DOHH2 (cell line): ENCODE results near the gene FARS2.

Source experiments
- H3F3A ChIP-seq: fragments of 200-600 bp; sonication (generic), shearing (Covaris generic); 2 replicates; pipeline ENCODE4 v1.6.0; 2016; ENCODE audit warnings: antibody characterized with exemption, mild to moderate bottlenecking; ENCODE audit not compliant: control insufficient read depth, insufficient read depth
- H3K27ac ChIP-seq: fragments of 200-600 bp; sonication (generic); 2 replicates; pipeline ENCODE4 v1.5.1; 2014; ENCODE audit warnings: low read depth, mild to moderate bottlenecking, low read length, moderate library complexity
- H3K27me3 ChIP-seq: fragments of 200-600 bp; sonication (generic); 2 replicates; pipeline ENCODE4 v1.6.1; 2014; ENCODE audit warnings: mild to moderate bottlenecking, low read length, mixed read lengths; ENCODE audit not compliant: control insufficient read depth
- H3K36me3 ChIP-seq: fragments of 200-600 bp; sonication (generic); 2 replicates; pipeline ENCODE4 v1.6.1; 2014; ENCODE audit warnings: mild to moderate bottlenecking, low read length, moderate library complexity, mixed read lengths; ENCODE audit not compliant: control insufficient read depth
- H3K4me1 ChIP-seq: fragments of 200-600 bp; sonication (generic); 2 replicates; pipeline ENCODE4 v1.6.1; 2014; ENCODE audit warnings: mild to moderate bottlenecking, low read length, mixed read lengths; ENCODE audit not compliant: control insufficient read depth
- H3K4me2 ChIP-seq: fragments of 200-600 bp; sonication (generic); 2 replicates; pipeline ENCODE4 v1.6.0; 2014; ENCODE audit warnings: mild to moderate bottlenecking, low read length, moderate library complexity
- H3K4me3 ChIP-seq: fragments of 200-600 bp; sonication (generic); 2 replicates; pipeline ENCODE4 v1.5.1; 2014; ENCODE audit warnings: mild to moderate bottlenecking, low read length, mixed read lengths
- H3K79me2 ChIP-seq: fragments of 200-600 bp; sonication (generic); 2 replicates; pipeline ENCODE4 v1.6.1; 2014; ENCODE audit warnings: mild to moderate bottlenecking, low read length, mixed read lengths; ENCODE audit not compliant: control insufficient read depth
- H3K9me2 ChIP-seq: fragments of 200-600 bp; sonication (generic); replicated peaks from 2 replicates; pipeline ENCODE4 v1.6.1; 2014; ENCODE audit warnings: mild to moderate bottlenecking, low read length, mixed read lengths; ENCODE audit not compliant: control insufficient read depth
- H3K9me3 ChIP-seq: fragments of 200-600 bp; sonication (generic); 2 replicates; pipeline ENCODE4 v1.6.1; 2014; ENCODE audit warnings: antibody characterized with exemption, low read length, mixed read lengths; ENCODE audit not compliant: control insufficient read depth, insufficient read depth
- H4K20me1 ChIP-seq: fragments of 200-600 bp; sonication (generic); 2 replicates; pipeline ENCODE4 v1.6.0; 2014; ENCODE audit warnings: low read depth, mild to moderate bottlenecking, antibody characterized with exemption, low read length, moderate library complexity; ENCODE audit not compliant: control insufficient read depth, insufficient read depth
- CTCF ChIP-seq: fragments of 200-600 bp; sonication (generic); IDR thresholded peaks from one replicate; pipeline ENCODE4 v1.5.1; 2014; ENCODE audit warnings: antibody characterized with exemption, mild to moderate bottlenecking, low read depth, low read length; ENCODE audit not compliant: poor library complexity, severe bottlenecking
- EZH2phosphoT487 ChIP-seq: fragments of 200-600 bp; sonication (generic); IDR thresholded peaks from 2 replicates; pipeline ENCODE4 v1.6.1; 2017; ENCODE audit warnings: borderline replicate concordance, mild to moderate bottlenecking, antibody characterized with exemption, low read length, moderate library complexity, mixed read lengths

The FARS2 gene

DNA sequence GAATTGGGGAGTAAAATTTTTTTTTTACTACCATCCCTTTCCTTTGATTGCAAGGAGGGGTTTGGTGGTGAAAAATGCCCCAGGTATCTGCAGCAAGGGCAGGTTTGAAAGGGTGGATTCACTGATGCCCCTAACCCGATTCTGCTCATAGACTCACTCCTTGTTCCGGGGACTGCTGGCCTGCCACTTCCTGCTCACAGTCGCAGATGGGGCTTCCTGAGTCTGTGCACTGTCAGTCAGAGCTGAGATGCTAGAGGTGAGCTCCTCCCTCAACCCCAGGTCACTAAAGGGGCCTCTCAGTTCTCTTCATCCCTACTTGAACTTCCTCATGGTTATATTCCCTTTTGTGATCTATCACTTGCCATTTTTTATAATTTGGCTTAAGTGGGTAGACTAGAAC lies 357.9 kb downstream of the FARS2 start:
- Histone ChIP-seq H3K79me2 (no peaks in the 10 kb centered on the region), H3K4me2 (peak overlapping the region; percentile 37), H3K27me3 (no peaks in the 10 kb centered on the region), H3K9me2 (no peaks in the 10 kb centered on the region), H3K36me3 (no peaks in the 10 kb centered on the region), H3K27ac (0 out of 2 replicates have a peak overlapping the region, but pooled peaks have one; percentile 1), H3K4me1 (peaks cover 41% of the 10 kb centered on the region), H3K4me3 (peak overlapping the region; percentile 15), H4K20me1 (no peaks in the 10 kb centered on the region), H3K9me3 (no peaks in the 10 kb centered on the region), H3F3A (no peaks in the 10 kb centered on the region)
- TF ChIP-seq CTCF (no peak), EZH2phosphoT487 (no peak)

GRCh38 chr6:5622276-5623005 lies 361.1 kb downstream of the FARS2 start:
- no peaks in the 10 kb centered on the region for H3K36me3 ChIP-seq
- H3K4me3 ChIP-seq: no peak overlapping the region
- no peak overlapping the region for H3K27ac ChIP-seq
- peaks cover 27% of the 10 kb centered on the region for H3K4me1 ChIP-seq
- no peaks in the 10 kb centered on the region for H3K9me2 ChIP-seq
- no peaks in the 10 kb centered on the region for H3K79me2 ChIP-seq
- no peaks in the 10 kb centered on the region for H3K27me3 ChIP-seq
- no peaks in the 10 kb centered on the region for H4K20me1 ChIP-seq
- H3F3A ChIP-seq: no peaks in the 10 kb centered on the region
- no peaks in the 10 kb centered on the region for H3K9me3 ChIP-seq
- no peak overlapping the region for H3K4me2 ChIP-seq
- no peak for TF ChIP-seq EZH2phosphoT487
- no peak for TF ChIP-seq CTCF

DNA sequence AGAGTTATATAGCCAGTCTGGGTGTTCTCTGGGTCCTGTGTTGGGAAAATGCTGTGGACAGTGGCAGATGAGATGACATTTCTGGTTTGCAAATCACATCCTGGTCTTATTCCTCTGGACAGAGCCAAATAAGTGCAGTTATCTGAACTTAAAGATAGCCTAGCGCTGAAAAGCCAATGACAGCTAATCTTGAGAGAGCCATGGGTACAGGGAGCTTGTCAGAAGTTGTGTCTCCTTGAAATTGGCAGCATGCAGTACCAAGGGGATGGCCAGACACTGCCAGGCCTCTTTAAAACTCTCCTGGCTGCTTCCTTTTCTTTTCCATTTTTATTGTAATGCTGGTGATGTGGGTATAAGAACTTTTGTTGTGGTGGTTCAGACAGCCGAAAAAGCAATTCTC lies 362.5 kb downstream of the FARS2 start:
- Histone ChIP-seq H3K4me1 (peaks cover 37% of the 10 kb centered on the region), H3K79me2 (no peaks in the 10 kb centered on the region), H4K20me1 (no peaks in the 10 kb centered on the region), H3K27ac (no peak overlapping the region), H3K4me2 (no peak overlapping the region), H3K4me3 (no peak overlapping the region), H3K36me3 (no peaks in the 10 kb centered on the region), H3K9me3 (no peaks in the 10 kb centered on the region), H3F3A (no peaks in the 10 kb centered on the region), H3K27me3 (no peaks in the 10 kb centered on the region), H3K9me2 (no peaks in the 10 kb centered on the region)
- TF ChIP-seq EZH2phosphoT487 (no peak), CTCF (no peak)
